Measurements from ENCODE around the gene POTEJ. TPM values are rescaled to one million over a fixed set of nuclear protein-coding genes. Genes with fewer than 3 reads are reported as not detected.
"Not testable (repeated sequence)": the region's sequence is repeated elsewhere in the genome, so short reads cannot be mapped to it uniquely, and the experiment has no call there.

POTEJ gene
- total RNA-seq, 2 donors from 2014 or later, result not detected

DNA sequence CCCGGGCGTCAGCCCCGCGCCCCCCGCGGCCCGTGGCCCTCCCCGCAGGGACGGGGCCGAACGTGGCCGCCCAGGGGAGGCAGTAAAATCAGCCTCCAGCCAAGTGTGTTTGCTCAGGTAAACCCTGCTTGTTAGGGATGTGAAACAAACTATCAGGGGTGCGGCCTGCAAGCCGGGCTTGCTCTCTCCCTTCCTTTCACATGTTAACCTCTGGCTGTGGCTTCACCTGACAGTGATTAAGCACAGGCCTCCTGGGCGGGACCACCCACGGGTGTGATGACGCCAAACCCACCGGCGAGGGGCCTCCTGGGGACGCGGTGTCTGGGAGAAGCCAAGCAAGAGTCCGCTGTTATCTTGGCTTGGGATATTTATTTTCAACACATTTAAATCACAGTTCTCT is 13.2 kb upstream of the POTEJ start:
- ATAC-seq; H3K9me3 Mint-ChIP-seq; H3K27ac Mint-ChIP-seq; H3K36me3 Mint-ChIP-seq; DNase-seq (ENCODE audit: low spot score in 2 of 2): not testable (repeated sequence)

GRCh38 chr2:130598463-130598862 is 12.8 kb upstream of the POTEJ start:
- H3K9me3 Mint-ChIP-seq; ATAC-seq; H3K36me3 Mint-ChIP-seq; DNase-seq (ENCODE audit: low spot score in 2 of 2); H3K27ac Mint-ChIP-seq: not testable (repeated sequence)

DNA sequence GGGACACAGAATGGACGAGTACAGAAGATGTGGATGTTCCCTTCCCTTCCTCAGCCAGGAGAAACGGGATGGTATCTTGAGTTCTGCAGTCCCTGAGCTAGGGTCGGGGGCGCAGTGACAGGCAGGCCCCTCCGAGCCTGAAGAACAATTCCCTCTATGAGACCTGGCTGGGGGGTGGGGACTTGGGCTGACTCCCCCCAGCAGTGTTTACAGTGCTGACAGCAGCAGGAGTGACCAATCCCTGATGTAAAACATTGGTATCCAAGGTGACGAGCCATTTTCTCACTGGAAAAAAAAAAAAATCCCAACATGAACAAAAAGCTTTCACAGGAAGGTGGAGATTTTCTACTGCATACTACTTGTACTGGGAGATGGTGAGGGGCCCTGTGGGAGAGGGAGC is 11.8 kb upstream of the POTEJ start, which contains the start of gene CFC1:
Gene CFC1, minus strand, starts transcription at position 183 of the 400 bp plus-strand sequence. CDS start 288 bp downstream, outside the sequence.
- not testable (repeated sequence) for H3K9me3 Mint-ChIP-seq; H3K36me3 Mint-ChIP-seq; H3K27ac Mint-ChIP-seq; ATAC-seq; DNase-seq (ENCODE audit: low spot score in 2 of 2)

DNA sequence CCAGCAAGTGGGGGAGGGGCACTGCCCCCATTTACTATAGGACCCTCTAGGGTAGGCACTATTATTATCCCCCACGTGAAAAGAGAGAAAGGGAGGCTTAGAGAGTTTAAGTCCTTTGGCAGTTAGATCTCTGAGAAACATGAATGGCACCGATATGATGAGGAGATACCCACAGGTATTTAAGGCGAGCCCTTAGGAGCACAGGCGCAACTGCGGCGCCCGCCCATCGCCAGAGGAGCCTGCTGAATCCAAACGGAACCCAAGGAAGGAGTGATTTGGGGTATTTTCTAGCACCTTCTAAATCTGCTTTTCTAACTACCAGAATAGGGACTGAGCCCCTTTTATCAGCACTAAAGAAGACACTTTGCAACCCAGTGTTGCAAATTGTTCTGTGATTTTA is 11.3 kb upstream of the POTEJ start:
- ATAC-seq; H3K27ac Mint-ChIP-seq; DNase-seq (ENCODE audit: low spot score in 2 of 2); H3K9me3 Mint-ChIP-seq; H3K36me3 Mint-ChIP-seq: not testable (repeated sequence)

GRCh38 chr2:130601648-130602302 is 9.5 kb upstream of the POTEJ start:
- not testable (repeated sequence) for ATAC-seq; H3K27ac Mint-ChIP-seq; H3K9me3 Mint-ChIP-seq; H3K36me3 Mint-ChIP-seq; DNase-seq (ENCODE audit: low spot score in 2 of 2)

DNA sequence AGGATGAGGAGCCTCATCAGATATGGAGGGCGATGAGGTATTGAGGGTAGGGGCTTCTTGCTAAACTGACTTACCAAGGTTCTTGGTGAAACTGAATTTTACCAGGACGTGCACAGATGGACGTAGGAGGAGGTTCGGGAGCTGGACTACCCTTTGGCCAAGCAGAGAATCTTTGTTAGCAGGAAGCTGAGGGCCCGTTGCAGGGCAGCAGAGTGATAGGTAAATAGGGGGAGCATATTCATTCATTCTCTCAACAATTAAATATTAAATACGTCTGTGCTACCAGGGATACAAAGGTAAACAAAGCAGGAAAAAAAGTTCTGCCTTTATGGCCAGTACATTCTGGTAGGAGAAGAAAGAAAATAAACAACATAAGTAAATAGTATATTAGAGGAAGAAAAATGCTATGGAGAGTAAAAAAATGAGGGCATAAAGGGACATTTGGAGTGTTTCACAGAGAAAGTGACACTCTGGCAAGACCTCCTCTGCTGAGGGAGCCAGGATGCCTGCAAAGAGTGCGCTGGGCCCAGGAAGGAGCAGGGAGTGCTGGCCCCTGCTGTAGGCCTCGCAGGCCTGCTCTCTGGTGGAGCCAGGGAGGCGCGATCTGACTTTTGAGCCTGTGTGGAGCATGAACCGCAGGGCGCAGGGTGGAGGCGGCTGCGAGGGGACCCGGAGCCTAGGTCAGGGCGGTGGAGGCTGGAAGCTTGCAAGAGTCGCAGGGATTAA is 2.8 kb upstream of the POTEJ start:
- ATAC-seq; H3K36me3 Mint-ChIP-seq; DNase-seq (ENCODE audit: low spot score in 2 of 2); H3K9me3 Mint-ChIP-seq; H3K27ac Mint-ChIP-seq: not testable (repeated sequence)

DNA sequence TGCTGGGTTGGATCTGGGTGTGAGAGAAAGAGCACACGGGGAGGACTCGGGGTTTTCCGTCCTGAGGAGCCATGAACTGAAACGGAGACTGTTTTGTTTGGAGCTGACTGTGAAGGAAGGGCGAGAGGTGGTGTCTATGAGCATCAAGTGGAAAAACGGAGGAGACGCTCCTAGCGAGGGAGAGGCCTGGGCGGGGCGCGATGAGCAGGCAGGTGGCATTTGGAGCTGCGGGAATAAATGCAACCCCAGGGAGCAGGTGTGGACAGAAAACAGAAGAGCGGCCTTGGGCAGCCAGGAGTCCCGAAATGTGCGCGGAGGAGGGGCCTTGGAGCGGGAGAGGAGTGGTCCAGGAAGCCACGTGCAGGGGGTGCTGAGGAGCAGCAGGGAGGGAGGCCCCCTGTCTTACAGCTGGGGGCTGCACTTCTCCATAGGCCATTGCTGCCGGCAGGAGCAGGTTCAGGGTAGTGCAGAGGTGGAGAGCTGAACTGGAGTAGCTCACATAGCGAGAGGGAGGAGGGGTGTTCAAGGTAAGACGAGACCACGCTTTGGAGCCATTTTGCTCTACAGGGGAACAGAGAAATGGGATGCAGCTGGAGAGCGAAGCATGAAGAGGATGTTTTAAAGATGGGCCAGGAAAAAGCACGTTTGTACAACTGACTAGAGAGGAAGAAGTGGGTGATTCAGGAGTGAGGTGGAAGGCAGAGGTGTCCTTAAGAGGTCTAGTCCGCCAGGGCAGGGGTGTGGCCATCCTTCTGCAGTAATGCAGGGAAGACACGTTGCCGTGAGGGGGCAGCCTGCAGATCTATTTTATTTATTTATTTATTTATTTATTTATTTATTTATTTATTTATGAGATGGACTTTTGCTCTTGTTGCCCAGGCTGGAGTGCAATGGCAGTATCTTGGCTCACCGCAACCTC is 2.0 kb upstream of the POTEJ start:
- not testable (repeated sequence) for H3K27ac Mint-ChIP-seq; H3K9me3 Mint-ChIP-seq; ATAC-seq; DNase-seq (ENCODE audit: low spot score in 2 of 2); H3K36me3 Mint-ChIP-seq

DNA sequence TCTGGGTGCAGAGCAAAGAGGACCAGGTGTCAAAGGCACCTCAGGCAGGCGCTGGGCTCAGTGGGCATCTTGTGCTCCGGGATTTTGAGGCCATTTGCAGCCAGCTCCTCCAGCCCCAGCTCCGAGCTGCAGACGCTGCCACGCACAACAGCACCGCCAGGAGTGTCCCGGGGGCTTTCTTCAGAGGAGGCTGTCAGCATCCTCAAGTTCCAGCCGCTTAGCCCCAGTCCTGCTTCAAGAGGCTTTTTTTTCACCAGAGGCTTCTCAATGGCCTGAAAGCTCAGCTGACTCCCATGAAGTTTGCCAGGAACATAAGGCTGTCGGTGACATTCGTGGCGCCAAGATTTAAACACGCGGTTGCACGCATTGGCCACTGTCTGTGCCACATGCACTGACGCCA is 754 bp upstream of the POTEJ start:
- not testable (repeated sequence) for H3K9me3 Mint-ChIP-seq; DNase-seq (ENCODE audit: low spot score in 2 of 2); H3K27ac Mint-ChIP-seq

GRCh38 chr2:130628784-130629475 is 17.7 kb downstream of the POTEJ start:
- H3K36me3 Mint-ChIP-seq; ATAC-seq; DNase-seq (ENCODE audit: low spot score in 2 of 2); H3K9me3 Mint-ChIP-seq; H3K27ac Mint-ChIP-seq: not testable (repeated sequence)

More for the DNA sequence above, 754 bp upstream of the POTEJ start:
- ATAC-seq, H3K36me3 Mint-ChIP-seq: not testable (repeated sequence)

DNA sequence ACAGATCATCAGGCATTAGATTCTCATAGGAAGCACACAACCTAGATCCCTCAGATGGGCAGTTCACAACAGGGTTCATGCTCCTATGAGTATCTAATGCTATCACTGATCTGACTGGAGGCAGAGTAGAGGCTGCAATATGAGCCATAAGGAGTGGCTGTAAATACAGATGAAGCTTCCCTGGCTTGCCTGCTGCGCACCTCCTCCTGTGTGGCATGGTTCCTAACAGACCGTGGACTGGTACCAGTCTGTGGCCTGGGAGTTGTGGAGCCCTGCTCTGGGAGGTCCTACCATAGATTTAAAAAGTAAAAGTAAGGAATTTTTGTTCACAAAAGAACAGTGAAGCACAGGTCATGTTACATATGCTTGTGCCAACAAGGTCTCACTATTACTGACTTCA is 27.7 kb downstream of the POTEJ start:
- not testable (repeated sequence) for H3K27ac Mint-ChIP-seq; DNase-seq (ENCODE audit: low spot score in 2 of 2); ATAC-seq; H3K9me3 Mint-ChIP-seq; H3K36me3 Mint-ChIP-seq

DNA sequence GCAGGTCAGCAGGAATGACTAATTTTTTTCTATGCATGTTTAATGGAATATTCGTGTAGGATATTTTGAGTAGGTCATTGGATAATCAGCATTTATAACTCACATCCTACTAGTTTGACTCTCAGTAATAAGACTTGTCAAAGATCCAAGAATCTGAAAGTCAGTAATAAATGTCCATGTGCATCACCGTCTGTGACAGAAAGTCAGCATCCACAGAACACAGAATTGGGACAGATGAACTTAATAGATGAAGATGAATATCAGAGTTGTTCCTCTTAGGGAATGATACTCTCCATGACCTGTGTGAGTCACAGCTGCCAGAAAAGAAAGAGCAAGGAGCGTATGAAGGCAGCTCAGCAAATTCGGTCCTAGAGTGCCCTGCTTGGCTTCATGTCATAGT is 30.4 kb downstream of the POTEJ start:
- not testable (repeated sequence) for H3K36me3 Mint-ChIP-seq; ATAC-seq; H3K9me3 Mint-ChIP-seq; DNase-seq (ENCODE audit: low spot score in 2 of 2); H3K27ac Mint-ChIP-seq

GRCh38 chr2:130649285-130649684 is 38.0 kb downstream of the POTEJ start:
- not testable (repeated sequence) for H3K27ac Mint-ChIP-seq; ATAC-seq; H3K9me3 Mint-ChIP-seq; H3K36me3 Mint-ChIP-seq; DNase-seq (ENCODE audit: low spot score in 2 of 2)

DNA sequence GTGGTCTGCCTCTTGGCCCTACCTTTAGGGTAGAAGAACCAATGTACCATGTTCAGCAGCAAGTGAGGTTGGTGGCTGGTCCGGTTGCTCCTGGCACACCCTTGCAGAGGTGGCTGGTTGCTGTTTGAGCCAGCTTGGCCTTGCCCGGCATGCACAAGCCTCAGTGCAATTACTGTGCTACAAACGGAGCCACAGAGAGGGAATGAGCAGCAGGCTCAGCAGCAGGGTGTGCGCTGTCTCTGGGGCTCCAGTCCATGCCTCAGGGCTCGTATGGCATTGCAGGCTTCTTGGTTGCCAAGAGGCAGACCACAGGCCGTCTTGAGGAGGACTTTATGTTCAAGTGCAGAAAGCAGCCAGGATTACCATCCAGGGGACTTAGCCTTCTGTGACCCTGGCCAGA is 53.3 kb downstream of the POTEJ start:
- not testable (repeated sequence) for ATAC-seq; H3K27ac Mint-ChIP-seq; DNase-seq (ENCODE audit: low spot score in 2 of 2); H3K9me3 Mint-ChIP-seq; H3K36me3 Mint-ChIP-seq

GRCh38 chr2:130665596-130665995 is 54.4 kb downstream of the POTEJ start:
- H3K36me3 Mint-ChIP-seq, ATAC-seq: not testable (repeated sequence)

GRCh38 chr2:130667516-130667915 is 56.3 kb downstream of the POTEJ start:
- DNase-seq (ENCODE audit: low spot score in 2 of 2); H3K36me3 Mint-ChIP-seq; ATAC-seq; H3K27ac Mint-ChIP-seq; H3K9me3 Mint-ChIP-seq: not testable (repeated sequence)

More at GRCh38 chr2:130665596-130665995, 54.4 kb downstream of the POTEJ start:
- H3K9me3 Mint-ChIP-seq; H3K27ac Mint-ChIP-seq; DNase-seq (ENCODE audit: low spot score in 2 of 2): not testable (repeated sequence)

GRCh38 chr2:130670026-130670745 is 58.9 kb downstream of the POTEJ start:
- ATAC-seq; H3K36me3 Mint-ChIP-seq; H3K9me3 Mint-ChIP-seq; H3K27ac Mint-ChIP-seq; DNase-seq (ENCODE audit: low spot score in 2 of 2): not testable (repeated sequence)

Measured in activated naive CD4-positive, alpha-beta T cell treated with anti-CD3 and anti-CD28 coated beads, Interleukin-2, amount 50 U/mL, for 72 hours (primary cell).